AG09319 (cell line): ENCODE results near the gene PCDH9.

ENCODE experiments used
- DNase-seq: peaks from one replicate; pipeline ENCODE4 v3.0.0-alpha.2; 2010; ENCODE audit warnings: low read depth; ENCODE audit errors: extremely low read depth
- CTCF ChIP-seq: IDR thresholded peaks from 2 replicates; pipeline ENCODE4 v1.5.1; 2011; ENCODE audit warnings: low read depth, mild to moderate bottlenecking, inconsistent platforms, low read length, moderate library complexity

The PCDH9 gene

DNA sequence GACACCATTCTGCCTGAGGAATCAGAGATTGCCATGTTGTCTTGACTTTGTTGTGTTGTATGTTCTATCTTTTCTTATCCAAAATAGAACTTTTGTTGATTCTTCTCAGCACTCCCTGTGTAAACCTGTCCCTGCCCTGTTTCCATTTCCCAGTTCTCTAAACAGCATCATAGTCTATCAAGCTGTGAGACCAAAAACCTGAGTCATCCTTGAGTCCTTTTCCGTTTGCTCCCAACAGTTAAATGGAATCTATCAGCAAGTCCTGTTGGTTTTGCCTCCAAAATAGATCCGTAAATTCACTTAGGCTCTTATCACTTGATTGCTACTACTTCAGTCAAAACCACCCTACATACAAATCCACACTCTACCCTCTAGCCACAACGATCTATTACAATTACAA is 667.1 kb downstream of the PCDH9 start:
- no peak for TF ChIP-seq CTCF
- no peak for DNase-seq

DNA sequence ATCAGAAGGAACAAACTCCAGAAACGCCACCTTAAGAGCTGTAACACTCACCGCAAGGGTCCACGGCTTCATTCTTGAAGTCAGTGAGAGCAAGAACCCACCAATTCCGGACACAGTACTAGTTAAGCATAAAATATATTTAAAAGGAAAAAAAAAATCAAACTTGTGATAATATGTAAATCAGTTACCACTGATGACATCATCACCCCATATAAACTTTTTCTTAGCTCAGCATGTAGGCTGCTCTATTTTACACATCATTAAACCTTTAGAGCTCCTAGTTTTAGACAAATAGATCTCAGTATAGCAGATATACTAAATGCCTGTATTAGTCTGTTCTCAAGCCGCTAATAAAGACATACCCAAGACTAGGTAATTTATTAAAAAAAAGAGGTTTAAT is 668.1 kb downstream of the PCDH9 start:
- no peak for TF ChIP-seq CTCF
- no peak for DNase-seq

DNA sequence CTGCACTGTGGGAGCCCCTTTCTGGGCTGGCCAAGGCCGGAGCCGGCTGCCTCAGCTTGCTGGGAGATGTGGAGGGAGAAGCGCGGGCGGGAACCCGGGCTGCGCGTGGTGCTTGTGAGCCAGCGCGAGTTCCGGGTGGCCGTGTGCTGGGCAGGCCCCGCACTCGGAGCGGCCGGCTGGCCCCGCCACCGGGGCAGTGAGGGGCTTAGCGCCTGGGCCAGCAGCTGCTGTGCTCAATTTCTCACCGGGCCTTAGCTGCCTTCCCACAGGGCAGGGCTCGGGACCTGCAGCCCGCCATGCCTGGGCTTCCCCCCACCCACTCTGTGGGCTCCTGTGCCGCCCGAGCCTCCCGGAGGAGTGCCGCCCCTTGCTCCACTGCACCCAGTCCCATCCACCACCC is 669.1 kb downstream of the PCDH9 start:
- no peak for TF ChIP-seq CTCF
- DNase-seq: no peak

GRCh38 chr13:66560189-66560588 is 669.9 kb downstream of the PCDH9 start:
- no peak for DNase-seq
- no peak for TF ChIP-seq CTCF

GRCh38 chr13:66559093-66559492 is 671.0 kb downstream of the PCDH9 start:
- no peak for DNase-seq

DNA sequence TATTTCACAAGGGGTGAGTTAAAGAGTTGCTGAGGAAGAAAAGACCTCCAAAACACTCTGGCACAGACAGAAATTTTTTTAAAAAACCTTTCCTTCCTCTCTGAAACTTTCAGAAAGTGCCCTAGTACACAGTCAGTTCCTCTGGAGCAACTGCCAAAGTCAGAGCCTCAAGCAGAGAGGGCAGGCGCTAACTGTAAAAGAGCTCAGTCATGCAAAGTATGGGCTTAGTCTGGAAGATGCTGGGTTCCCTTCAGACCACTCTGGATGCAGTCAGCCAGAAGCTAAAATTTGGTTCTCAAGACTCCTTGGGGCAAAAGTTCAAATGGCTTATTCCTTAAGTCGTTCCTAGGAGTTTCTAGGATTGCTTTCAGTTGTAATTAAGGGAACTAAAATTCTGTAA is 671.6 kb downstream of the PCDH9 start:
- TF ChIP-seq CTCF: no peak
- no peak for DNase-seq

More at GRCh38 chr13:66559093-66559492, 671.0 kb downstream of the PCDH9 start:
- no peak for TF ChIP-seq CTCF

DNA sequence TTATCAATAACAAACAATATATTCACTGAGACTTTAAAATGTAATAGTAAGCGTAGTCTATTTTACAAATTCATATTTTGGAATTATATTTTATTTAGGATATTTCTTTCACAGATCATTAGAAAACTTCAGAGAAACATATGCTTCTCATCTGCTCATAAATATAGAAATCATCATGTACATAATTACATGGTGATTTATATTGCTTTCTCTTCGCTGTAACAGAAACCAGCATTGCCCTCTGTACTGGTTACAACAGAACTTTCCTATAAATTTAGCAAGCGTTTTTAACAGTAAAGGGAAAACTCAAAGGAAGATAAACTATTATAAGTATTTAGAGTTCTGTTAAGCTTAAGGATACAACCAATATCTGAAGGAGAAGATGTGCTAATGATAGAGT is 672.8 kb downstream of the PCDH9 start:
- no peak for TF ChIP-seq CTCF
- DNase-seq: no peak

DNA sequence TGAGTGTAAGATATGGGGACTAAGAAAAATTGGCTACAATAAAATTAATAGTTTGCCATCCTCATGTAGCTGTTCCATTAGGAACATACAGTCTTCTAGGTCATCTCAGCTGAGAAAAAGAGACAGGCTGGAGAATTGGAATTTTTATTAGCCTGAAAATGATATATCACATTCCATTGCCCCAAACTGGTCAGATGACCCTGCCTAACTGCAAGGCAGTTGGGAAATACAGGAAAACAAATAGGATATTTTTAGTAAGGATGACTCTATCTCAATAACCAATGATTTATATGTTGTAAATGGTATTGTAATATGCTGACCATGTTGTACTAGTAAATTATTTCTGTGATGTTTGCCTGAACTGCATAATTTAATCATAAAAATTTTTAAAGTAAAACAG is 673.8 kb downstream of the PCDH9 start:
- no peak for TF ChIP-seq CTCF
- no peak for DNase-seq
